Renal cortical epithelial cell (primary cell): ENCODE data around the gene PEMT. TPM values are rescaled to one million over a fixed set of nuclear protein-coding genes. Genes with fewer than 3 reads are reported as not detected.

Experiments
- DNase-seq: peaks from one replicate; pipeline ENCODE4 v3.0.0-alpha.2; 2011; ENCODE audit warnings: low read depth
- total RNA-seq: library from RNA; depleted of rRNA; stranded (reverse); fragments of >200 nt; gene quantifications from 2 replicates; pipeline ENCODE4 v1.2.3, GENCODE V29; 2014

The PEMT gene
- total RNA-seq, 1 donor from 2014 or later = 36.0 TPM

GRCh38 chr17:17503566-17504130 is 87.9 kb downstream of the PEMT start:
- no peak for DNase-seq

- DNase-seq = no peak
Measured at GRCh38 chr17:17502741-17503565, 88.6 kb downstream of the PEMT start.

- DNase-seq = peak; percentile 11
Measured at GRCh38 chr17:17500999-17501605, 90.4 kb downstream of the PEMT start.

GRCh38 chr17:17499402-17500145 is 91.9 kb downstream of the PEMT start:
- no peak for DNase-seq

- DNase-seq = no peak
Measured at GRCh38 chr17:17498606-17499301, 92.8 kb downstream of the PEMT start.

- no peak for DNase-seq
Measured at GRCh38 chr17:17497845-17498520, 93.5 kb downstream of the PEMT start.

GRCh38 chr17:17497065-17497844 is 94.3 kb downstream of the PEMT start:
- DNase-seq = no peak

GRCh38 chr17:17496189-17497064 is 95.1 kb downstream of the PEMT start, which contains the start of gene RASD1:
RASD1 (minus strand) TSS chr17:17496395; CDS start chr17:17496181, 214 bp downstream.
- peak; percentile 45 for DNase-seq

- no peak for DNase-seq
Measured at GRCh38 chr17:17495536-17496188, 95.8 kb downstream of the PEMT start.

- no peak for DNase-seq
Measured at GRCh38 chr17:17494870-17495535, 96.5 kb downstream of the PEMT start.

GRCh38 chr17:17494499-17494869 is 97.0 kb downstream of the PEMT start:
- DNase-seq = peak; percentile 18

GRCh38 chr17:17493986-17494466 is 97.5 kb downstream of the PEMT start:
- no peak for DNase-seq

- DNase-seq = peak; percentile 64
Measured at GRCh38 chr17:17493249-17493985, 98.1 kb downstream of the PEMT start.

- DNase-seq = peak; percentile 21
Measured at GRCh38 chr17:17492571-17492970, 98.9 kb downstream of the PEMT start.

- no peak for DNase-seq
Measured at GRCh38 chr17:17492085-17492484, 99.4 kb downstream of the PEMT start.

GRCh38 chr17:17491546-17491988 is 99.9 kb downstream of the PEMT start:
- DNase-seq = no peak

- no peak for DNase-seq
Measured at GRCh38 chr17:17491031-17491471, 100.5 kb downstream of the PEMT start.
